HUES64 (cell line): ENCODE results near the gene ARMCX1.
"Not testable (repeated sequence)": the region's sequence is repeated elsewhere in the genome, so short reads cannot be mapped to it uniquely, and the experiment has no call there.

ENCODE experiments used
- H3K27ac ChIP-seq: 2 replicates; pipeline ENCODE4 v1.7.0; 2013; ENCODE audit warnings: low read depth, low read length, inconsistent platforms
- H3K27me3 ChIP-seq: 2 replicates; pipeline ENCODE4 v1.6.1; 2013; ENCODE audit warnings: mild to moderate bottlenecking, low read length; ENCODE audit not compliant: insufficient read depth
- H3K36me3 ChIP-seq: 2 replicates; pipeline ENCODE4 v1.6.1; 2013; ENCODE audit warnings: mild to moderate bottlenecking, low read length; ENCODE audit not compliant: insufficient read depth
- H3K4me1 ChIP-seq: 2 replicates; pipeline ENCODE4 v1.6.1; 2013; ENCODE audit warnings: mild to moderate bottlenecking, low read length, moderate library complexity; ENCODE audit not compliant: insufficient read depth
- H3K4me3 ChIP-seq: 2 replicates; pipeline ENCODE4 v1.5.1; 2013; ENCODE audit warnings: mild to moderate bottlenecking, low read length, moderate library complexity
- H3K9ac ChIP-seq: 2 replicates; pipeline ENCODE4 v1.6.1; 2013; ENCODE audit warnings: mild to moderate bottlenecking, low read depth, low read length
- H3K9me3 ChIP-seq: 2 replicates; pipeline ENCODE4 v1.6.1; 2013; ENCODE audit warnings: low read depth, low read length; ENCODE audit not compliant: insufficient read depth
- WGBS: fragments of 150-250, 120-280 bp; methylation state at CpG from one replicate; pipeline ENCODE4 v1.1.7; 2013; ENCODE audit warnings: missing lambda C conversion rate; 5-methylcytosine and 5-hydroxymethylcytosine counted together

The ARMCX1 gene

GRCh38 chrX:101599592-101599991 lies 49.2 kb downstream of the ARMCX1 start:
- not testable (repeated sequence) for H3K4me1 ChIP-seq, H3K4me3 ChIP-seq, H3K27ac ChIP-seq, H3K36me3 ChIP-seq, H3K9me3 ChIP-seq, H3K27me3 ChIP-seq, H3K9ac ChIP-seq
- WGBS: 98% methylated on average over 5 of the region's 8 CpGs

- Histone ChIP-seq H3K27me3 (no peaks in the 10 kb centered on the region), H3K4me1 (no peaks in the 10 kb centered on the region), H3K36me3 (no peaks in the 10 kb centered on the region), H3K9ac (no peak overlapping the region), H3K27ac (no peak overlapping the region), H3K9me3 (no peaks in the 10 kb centered on the region), H3K4me3 (no peak overlapping the region)
- 100% methylated on average over 2 of the region's 7 CpGs for WGBS
Observed at GRCh38 chrX:101602077-101602476, 51.7 kb downstream of the ARMCX1 start.
